ENCODE results near the gene MYH3.

MYH3 gene

DNA sequence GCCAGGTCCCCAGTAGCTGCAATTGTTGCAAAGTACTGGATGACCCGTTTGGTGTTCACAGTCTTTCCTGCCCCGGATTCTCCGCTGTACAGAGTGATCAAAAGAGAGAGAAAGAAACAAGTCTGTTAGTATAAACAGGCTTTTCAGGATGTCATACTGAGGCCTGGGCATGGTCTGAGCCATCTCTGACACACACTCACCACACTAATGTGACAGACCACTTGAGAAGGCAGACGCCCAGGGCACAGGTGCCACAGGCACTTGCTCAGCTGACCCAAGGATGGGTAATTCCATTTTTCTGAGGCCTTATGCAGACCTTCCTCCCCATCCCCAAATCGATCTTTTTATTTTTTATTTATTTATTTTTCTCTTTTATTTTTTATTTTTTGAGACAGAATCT, 7.5 kb downstream of the MYH3 start:
- no peak for DNase-seq (ENCODE audit: low read depth, low spot score)

DNA sequence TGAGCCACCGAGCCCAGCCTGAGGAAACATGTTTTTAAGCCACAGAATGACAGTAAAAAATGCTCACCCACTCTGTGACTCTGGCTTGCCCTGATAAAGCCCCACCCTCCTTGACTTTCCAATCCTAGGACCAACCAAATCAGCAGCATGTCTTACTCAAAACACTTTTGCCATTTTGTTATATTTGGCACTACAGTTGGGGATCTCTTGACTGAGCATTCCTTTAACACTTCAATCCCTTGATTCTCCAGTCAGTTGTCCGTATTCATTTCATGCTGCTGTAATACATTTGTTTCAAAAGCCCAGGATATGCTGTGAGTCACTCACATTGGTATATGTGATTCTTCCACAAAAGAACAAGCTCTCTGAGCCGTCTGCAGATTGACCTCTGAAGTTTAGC, 8.2 kb downstream of the MYH3 start:
- DNase-seq (ENCODE audit: low read depth, low spot score) = no peak

GRCh38 chr17:10648381-10648780, 8.7 kb downstream of the MYH3 start:
- no peak for DNase-seq (ENCODE audit: low read depth, low spot score)

DNA sequence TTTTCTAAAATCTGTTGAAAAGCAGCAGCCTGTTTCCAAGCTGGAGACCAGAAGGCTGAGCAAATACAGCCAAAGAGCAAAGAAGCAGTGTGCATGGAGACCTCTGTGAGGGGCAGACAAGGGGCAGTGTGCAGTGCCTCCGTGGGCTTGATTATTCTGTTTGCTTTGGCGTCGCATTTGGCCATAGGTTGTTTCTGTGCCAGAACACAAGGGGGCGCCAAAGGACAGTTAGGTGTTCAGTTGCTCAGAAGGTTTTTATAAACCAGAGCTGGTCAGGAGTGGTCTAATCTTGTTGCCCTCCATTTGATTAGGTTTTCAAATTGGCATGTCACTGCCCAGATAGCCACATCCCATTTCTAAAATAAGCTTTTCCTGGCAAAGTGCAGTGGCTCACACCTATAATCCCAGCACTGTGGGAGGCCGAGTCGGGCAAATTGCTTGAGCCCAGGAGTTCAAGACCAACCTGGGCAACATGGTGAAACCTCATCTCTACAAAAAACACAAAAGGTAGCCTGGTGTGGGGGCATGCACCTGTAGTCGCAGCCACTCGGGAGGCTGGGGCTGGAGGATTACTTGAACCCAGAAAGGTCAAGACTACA, 10.6 kb downstream of the MYH3 start:
- peak; percentile 56 for DNase-seq (ENCODE audit: low read depth, low spot score)

DNA sequence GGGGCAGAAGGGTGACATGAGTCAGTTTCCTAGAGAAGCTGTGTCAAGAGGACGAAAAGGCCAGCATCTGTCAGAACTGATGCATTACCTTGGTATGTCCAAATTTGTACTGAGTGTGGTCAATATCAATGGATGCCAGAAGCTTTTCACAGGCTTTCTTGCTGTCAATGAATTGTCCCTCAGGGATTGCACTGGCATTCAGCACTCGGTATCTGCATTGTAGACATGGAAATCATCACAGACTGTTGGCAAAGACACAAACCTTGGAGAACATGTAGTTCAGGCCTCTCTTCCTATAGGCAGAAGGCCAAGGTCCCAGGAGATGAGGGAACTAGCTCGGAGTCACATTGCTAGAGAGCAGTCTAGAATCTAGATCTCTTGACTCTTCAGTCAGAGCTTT, 16.6 kb downstream of the MYH3 start:
- DNase-seq (ENCODE audit: low read depth, low spot score) = no peak

- no peak for DNase-seq (ENCODE audit: low read depth, low spot score)
Measured at GRCh38 chr17:10638151-10638550, 19.0 kb downstream of the MYH3 start.

DNA sequence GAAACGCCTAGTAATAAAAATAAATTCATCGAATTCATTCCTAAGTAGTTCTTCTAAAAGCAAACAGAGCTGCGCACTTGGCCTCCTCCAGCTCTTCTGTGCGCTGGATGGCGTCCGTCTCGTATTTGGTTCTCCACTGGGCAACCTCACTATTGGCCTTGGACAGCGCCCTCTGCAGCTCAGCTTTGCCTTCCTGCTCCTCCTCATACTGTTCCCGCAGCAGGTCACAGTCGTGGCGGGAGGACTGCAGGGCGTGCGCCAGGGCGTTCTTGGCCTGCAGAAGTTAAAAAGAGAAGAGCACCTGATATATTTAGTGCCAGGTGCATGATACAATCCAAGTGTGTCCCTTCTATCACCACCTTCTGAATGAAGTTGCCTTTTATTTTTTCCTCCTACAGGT, 21.8 kb downstream of the MYH3 start:
- no peak for DNase-seq (ENCODE audit: low read depth, low spot score)

DNA sequence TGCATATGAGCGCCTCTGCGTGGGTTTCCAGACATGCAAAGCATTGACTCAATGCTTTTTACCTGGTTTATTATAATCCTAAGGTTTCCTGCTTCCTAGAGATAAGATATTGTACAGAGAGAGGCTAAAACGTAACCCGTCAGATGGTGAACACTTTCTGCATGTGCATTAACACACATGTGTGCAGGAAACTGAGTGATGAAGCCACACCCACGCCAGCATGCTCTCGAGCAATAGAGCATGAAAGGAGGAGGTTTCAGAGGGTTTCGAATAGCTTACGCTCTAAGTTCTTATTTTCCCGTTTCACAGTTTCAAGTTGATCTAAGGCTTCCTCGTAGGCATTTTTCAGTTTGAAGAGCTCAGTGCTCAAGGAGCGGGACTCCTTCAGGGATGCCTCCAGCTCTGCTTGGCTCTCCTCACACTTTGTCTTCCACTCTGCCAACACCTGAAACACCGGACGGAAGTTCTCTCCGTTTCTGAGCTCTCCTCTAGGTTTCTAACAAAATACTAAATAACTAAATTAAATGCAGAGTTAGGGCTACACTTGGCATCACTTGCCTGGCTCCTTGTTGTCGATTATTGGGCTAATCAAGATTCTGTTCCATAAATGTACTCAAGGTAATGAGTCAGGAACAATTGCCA, 23.2 kb downstream of the MYH3 start:
- no peak for DNase-seq (ENCODE audit: low read depth, low spot score)

GRCh38 chr17:10631701-10632100, 25.4 kb downstream of the MYH3 start:
- DNase-seq (ENCODE audit: low read depth, low spot score) = no peak

DNA sequence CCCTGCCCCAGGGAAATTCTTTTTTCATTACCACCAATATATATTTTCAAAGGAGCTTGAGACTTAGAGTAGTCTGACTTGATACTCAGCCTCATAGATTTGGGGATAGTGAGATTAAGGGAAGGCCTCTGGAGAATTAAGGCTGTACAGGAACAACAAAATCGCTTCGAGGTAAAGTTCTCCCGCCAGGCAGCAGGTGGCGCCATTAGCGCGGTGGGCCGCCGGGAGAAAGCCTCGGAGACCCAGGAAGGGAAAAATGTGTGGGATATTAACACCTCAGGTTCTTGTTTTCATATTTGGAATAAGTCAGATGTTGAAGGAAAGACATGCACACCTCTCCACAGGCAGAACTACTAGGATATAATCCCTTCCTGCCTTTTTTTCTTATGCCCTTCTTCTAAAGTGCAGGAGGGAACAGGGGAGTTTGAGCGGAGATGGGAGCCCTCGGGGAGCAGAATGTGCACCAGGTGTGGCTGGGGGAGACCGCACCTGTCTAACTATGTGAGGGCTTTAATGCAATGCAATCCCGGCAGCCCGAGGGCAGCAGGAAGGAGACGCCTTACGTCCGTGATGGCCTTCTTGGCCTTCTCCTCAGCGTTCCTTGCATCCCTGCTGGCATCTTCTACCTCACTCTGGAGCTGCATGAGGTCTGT, 25.9 kb downstream of the MYH3 start:
- no peak for DNase-seq (ENCODE audit: low read depth, low spot score)

DNA sequence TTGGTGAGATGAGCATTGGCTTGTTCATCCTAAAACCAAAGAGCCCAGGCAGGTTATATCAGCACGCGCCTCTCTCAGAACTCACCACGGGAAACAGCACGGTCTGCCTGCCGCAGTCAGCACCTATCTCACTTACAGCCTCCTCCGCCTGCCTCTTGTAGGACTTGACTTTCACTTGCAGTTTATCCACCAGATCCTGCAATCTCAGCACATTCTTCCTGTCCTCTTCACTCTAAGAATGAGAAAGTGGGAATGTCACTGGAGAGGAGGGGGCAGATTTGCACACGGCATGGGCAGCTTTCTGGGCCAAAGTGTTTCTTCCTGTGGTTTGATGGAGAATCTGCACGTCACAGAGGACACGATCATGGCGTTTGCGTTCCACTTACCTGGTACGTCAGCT, 27.4 kb downstream of the MYH3 start:
- DNase-seq (ENCODE audit: low read depth, low spot score) = no peak

- no peak for DNase-seq (ENCODE audit: low read depth, low spot score)
Measured at GRCh38 chr17:10628756-10629155, 28.4 kb downstream of the MYH3 start.

- no peak for DNase-seq (ENCODE audit: low read depth, low spot score)
Measured at GRCh38 chr17:10626390-10626789, 30.7 kb downstream of the MYH3 start.

- no peak for DNase-seq (ENCODE audit: low read depth, low spot score)
Measured at GRCh38 chr17:10624969-10625368, 32.1 kb downstream of the MYH3 start.

- DNase-seq (ENCODE audit: low read depth, low spot score) = no peak
Measured at GRCh38 chr17:10623737-10624338, 33.3 kb downstream of the MYH3 start.

GRCh38 chr17:10622617-10623485, 34.3 kb downstream of the MYH3 start:
- DNase-seq (ENCODE audit: low read depth, low spot score) = no peak

GRCh38 chr17:10621397-10621796, 35.7 kb downstream of the MYH3 start:
- no peak for DNase-seq (ENCODE audit: low read depth, low spot score)

GRCh38 chr17:10620823-10621222, 36.3 kb downstream of the MYH3 start:
- DNase-seq (ENCODE audit: low read depth, low spot score) = no peak

GRCh38 chr17:10618202-10618635, 38.9 kb downstream of the MYH3 start:
- no peak for DNase-seq (ENCODE audit: low read depth, low spot score)

- no peak for DNase-seq (ENCODE audit: low read depth, low spot score)
Measured at GRCh38 chr17:10617120-10617505, 40.0 kb downstream of the MYH3 start.

DNA sequence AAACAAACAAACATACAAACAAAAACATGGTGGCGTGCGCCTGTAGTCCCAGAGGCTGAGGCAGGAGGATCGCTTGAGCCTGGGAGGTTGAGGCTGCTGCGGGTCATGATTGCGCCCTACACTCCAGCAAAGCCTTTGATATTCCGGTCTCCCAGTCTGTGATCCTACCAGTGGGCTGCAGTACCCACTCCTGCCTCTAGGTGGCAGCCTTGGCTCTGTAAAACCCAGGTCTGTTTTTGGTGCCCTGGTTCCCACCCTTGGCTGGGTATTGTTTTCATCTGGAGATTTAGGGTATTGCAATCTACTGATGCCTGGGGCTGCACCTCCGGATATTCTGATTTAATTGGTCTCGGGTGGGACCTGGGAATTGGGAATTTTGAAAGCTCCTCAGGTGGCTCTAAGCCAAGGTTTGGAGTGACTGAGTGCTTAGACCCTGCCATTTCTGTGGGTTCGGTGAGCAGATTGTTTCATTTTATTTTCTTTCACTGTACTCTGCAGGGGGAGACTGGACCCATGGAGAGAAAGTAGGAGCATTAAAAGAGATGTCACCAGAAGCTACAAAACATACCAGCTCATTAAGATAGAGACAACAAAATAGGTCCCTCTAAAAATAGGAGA, 40.5 kb downstream of the MYH3 start:
- peak; percentile 36 for DNase-seq (ENCODE audit: low read depth, low spot score)
